Type B pancreatic cell (in vitro differentiated cells): Measurements from ENCODE around the gene IL10. TPM values are rescaled to one million over a fixed set of nuclear protein-coding genes. Genes with fewer than 3 reads are reported as not detected.
A peak's percentile ranks its signal among the peaks of the same experiment; 100 is the strongest.

Source experiments
- DNase-seq: peaks from one replicate; pipeline ENCODE4 v3.0.0; 2021; ENCODE audit warnings: mixed read lengths; ENCODE audit not compliant: unreplicated experiment; ENCODE audit errors: extremely low spot score
- H3K27ac Mint-ChIP-seq: 2 replicates; pipeline ENCODE4 v1.8.0; 2021; ENCODE audit warnings: mild to moderate bottlenecking, mixed read lengths
- H3K27me3 Mint-ChIP-seq: 2 replicates; pipeline ENCODE4 v1.8.0; 2021; ENCODE audit warnings: mixed read lengths
- H3K36me3 Mint-ChIP-seq: 2 replicates; pipeline ENCODE4 v1.8.0; 2021; ENCODE audit warnings: mixed read lengths
- H3K4me1 Mint-ChIP-seq: one replicate; pipeline ENCODE4 v1.8.0; 2021; ENCODE audit warnings: mixed read lengths; ENCODE audit not compliant: unreplicated experiment
- H3K4me3 Mint-ChIP-seq: 2 replicates; pipeline ENCODE4 v1.8.0; 2021; ENCODE audit warnings: mild to moderate bottlenecking, mixed read lengths
- H3K9me3 Mint-ChIP-seq: 2 replicates; pipeline ENCODE4 v1.8.0; 2021; ENCODE audit warnings: mixed read lengths
- total RNA-seq: library from RNA; stranded (reverse); gene quantifications from 2 replicates; pipeline ENCODE4 v1.2.1, GENCODE V29; 2021; ENCODE audit warnings: low replicate concordance
- TF ChIP-seq, protein P1 (sequence below): fragments of 200-600 bp; sonication (generic); conservative IDR thresholded peaks from 2 replicates; pipeline ENCODE4 v1.5.0; 2021; ENCODE audit warnings: antibody characterized with exemption, mild to moderate bottlenecking

Gene IL10
- total RNA-seq, 1 donor from 2014 or later, result not detected

DNA sequence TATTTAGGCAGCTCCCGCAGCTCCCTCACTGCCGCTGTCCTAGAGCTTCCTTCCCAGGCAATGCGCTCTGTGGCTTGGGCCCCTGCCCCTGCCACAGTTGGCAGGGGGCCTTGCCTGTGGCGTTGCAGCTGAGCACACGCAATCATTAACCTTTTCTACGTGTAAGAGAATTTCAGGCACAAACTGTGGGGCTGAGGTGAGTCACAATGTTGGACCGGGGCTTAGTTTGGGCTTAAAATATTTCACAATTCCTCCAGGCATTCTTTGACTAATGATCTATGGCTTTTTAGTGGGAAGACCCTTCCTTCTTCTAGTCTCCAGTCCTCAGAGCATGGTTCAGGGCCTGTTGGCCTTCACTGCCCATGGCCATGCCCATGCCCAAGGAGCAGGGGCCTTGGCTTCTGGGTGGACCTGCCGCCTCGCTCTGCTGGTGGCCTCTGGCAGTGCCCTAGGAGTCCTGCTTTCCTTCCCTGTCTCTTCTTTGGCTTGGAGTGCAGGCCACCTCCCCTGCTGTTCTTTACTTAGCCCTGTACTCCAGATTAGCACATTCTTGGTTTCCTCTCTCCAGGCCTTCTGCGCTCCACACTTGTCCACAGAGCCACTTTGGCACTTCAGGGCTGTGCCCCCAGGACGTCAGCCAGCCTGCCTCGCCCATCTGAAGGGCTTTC is 48.4 kb downstream of the IL10 start:
- Mint-ChIP-seq H3K27me3 (no peaks in the 10 kb centered on the region), H3K4me1 (peaks cover 11% of the 10 kb centered on the region), H3K27ac (peak overlapping the region; percentile 58), H3K36me3 (no peaks in the 10 kb centered on the region), H3K9me3 (no peaks in the 10 kb centered on the region), H3K4me3 (peak overlapping the region; percentile 51)
- no peak for DNase-seq
- TF ChIP-seq, protein P1, sequence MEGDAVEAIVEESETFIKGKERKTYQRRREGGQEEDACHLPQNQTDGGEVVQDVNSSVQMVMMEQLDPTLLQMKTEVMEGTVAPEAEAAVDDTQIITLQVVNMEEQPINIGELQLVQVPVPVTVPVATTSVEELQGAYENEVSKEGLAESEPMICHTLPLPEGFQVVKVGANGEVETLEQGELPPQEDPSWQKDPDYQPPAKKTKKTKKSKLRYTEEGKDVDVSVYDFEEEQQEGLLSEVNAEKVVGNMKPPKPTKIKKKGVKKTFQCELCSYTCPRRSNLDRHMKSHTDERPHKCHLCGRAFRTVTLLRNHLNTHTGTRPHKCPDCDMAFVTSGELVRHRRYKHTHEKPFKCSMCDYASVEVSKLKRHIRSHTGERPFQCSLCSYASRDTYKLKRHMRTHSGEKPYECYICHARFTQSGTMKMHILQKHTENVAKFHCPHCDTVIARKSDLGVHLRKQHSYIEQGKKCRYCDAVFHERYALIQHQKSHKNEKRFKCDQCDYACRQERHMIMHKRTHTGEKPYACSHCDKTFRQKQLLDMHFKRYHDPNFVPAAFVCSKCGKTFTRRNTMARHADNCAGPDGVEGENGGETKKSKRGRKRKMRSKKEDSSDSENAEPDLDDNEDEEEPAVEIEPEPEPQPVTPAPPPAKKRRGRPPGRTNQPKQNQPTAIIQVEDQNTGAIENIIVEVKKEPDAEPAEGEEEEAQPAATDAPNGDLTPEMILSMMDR, result no peak

DNA sequence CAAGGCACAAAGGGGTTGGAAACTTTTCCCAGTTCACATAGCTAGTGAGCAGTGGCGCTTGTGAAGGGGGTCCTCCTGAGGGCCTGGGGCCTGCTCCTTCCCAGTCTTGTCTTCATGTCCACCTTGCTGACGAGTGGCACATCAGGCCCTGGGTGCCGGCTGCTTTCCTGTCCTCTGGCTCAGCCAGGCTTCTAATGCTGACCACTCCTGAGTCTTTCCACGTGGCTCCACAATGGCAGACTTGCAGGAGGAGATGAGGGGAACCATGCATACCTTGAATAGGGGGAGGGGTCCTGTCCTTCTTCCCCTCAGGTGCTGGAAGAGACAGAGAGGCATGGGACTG is 48.9 kb downstream of the IL10 start:
- Mint-ChIP-seq H3K27ac (no peak overlapping the region), H3K36me3 (no peaks in the 10 kb centered on the region), H3K9me3 (no peaks in the 10 kb centered on the region)

GRCh38 chr1:206722751-206723461 is 49.4 kb downstream of the IL10 start:
- no peaks in the 10 kb centered on the region for H3K36me3 Mint-ChIP-seq
- H3K9me3 Mint-ChIP-seq, result no peaks in the 10 kb centered on the region
- no peak overlapping the region for H3K27ac Mint-ChIP-seq
- no peak for DNase-seq
- TF ChIP-seq, protein P1, result no peak
- H3K27me3 Mint-ChIP-seq, result no peaks in the 10 kb centered on the region
- H3K4me3 Mint-ChIP-seq, result no peak overlapping the region
- peaks cover 14% of the 10 kb centered on the region for H3K4me1 Mint-ChIP-seq

More for the DNA sequence above, 48.9 kb downstream of the IL10 start:
- TF ChIP-seq, protein P1, result no peak
- no peak for DNase-seq
- Mint-ChIP-seq H3K4me3 (no peak overlapping the region), H3K27me3 (no peaks in the 10 kb centered on the region), H3K4me1 (peaks cover 14% of the 10 kb centered on the region)

- no peak for DNase-seq
- H3K4me1 Mint-ChIP-seq, result peaks cover 19% of the 10 kb centered on the region
- H3K27me3 Mint-ChIP-seq, result no peaks in the 10 kb centered on the region
- H3K36me3 Mint-ChIP-seq, result no peaks in the 10 kb centered on the region
- TF ChIP-seq, protein P1, result no peak
- no peaks in the 10 kb centered on the region for H3K9me3 Mint-ChIP-seq
- H3K4me3 Mint-ChIP-seq, result no peak overlapping the region
- no peak overlapping the region for H3K27ac Mint-ChIP-seq
Observed at GRCh38 chr1:206721454-206721853, 50.8 kb downstream of the IL10 start.

DNA sequence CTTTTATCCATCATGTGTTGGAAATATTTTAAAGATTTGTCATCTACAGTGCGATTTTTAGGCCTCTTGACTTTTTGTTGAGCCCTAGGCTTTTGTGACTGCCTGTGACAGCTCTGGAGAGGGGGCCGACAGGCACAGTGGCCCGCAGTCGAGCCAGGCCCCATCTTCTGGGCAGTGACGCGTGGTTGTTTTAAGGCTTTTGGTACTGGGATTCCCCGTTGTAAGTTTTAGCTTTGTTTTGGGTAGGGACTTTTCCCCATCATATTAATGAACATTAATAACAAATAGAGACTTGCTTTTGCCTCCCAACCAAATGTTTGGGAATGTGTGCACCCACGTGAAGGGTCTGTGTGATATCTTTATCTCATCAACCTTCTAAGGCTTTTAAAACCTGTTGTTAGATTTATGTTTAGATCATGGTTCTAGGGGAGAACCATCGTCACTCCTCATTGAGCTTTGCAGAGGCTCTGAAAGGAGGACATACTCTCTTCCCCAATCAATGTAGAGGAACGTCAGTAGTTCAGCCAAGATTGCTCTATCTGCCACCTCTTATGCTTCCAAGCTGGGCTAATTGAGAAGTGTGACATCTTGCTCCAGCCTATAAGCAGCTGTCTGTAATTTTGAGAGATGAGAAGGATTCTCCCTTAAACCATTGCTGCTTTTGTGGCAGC is 53.0 kb downstream of the IL10 start:
- Mint-ChIP-seq H3K36me3 (no peaks in the 10 kb centered on the region), H3K4me3 (no peak overlapping the region), H3K4me1 (peaks cover 30% of the 10 kb centered on the region), H3K27ac (no peak overlapping the region), H3K27me3 (no peaks in the 10 kb centered on the region), H3K9me3 (no peaks in the 10 kb centered on the region)
- no peak for DNase-seq
- TF ChIP-seq, protein P1, result no peak
